Activated CD8-positive, alpha-beta T cell treated with anti-CD3 and anti-CD28 coated beads for 36 hours (primary cell): ENCODE measurements around the gene ITPRIP. TPM values are rescaled to one million over a fixed set of nuclear protein-coding genes. Genes with fewer than 3 reads are reported as not detected.

Experiments
- ATAC-seq: fragments of 200-7000 bp; cut with Tn5 transposase; one replicate; pipeline ENCODE4 v1.10.0; 2021; ENCODE audit warnings: mild to moderate bottlenecking, moderate library complexity
- CTCF ChIA-PET: fragments of 350-600 bp; sonication (Branson Sonifier 250); formaldehyde crosslinking; loops from one replicate; lab custom pipeline; 2021; ENCODE audit warnings: antibody characterized with exemption; lab: Charles Lee
- POLR2A ChIA-PET: fragments of 350-600 bp; sonication (Branson Sonifier 250); formaldehyde crosslinking; loops from one replicate; lab custom pipeline; 2021; ENCODE audit warnings: antibody characterized with exemption; lab: Charles Lee
- DNase-seq: peaks from one replicate; pipeline ENCODE4 v3.0.0-alpha.2; 2020
- H3K27ac Mint-ChIP-seq: one replicate; pipeline ENCODE4 v1.8.0; 2021; ENCODE audit warnings: mild to moderate bottlenecking, mixed read lengths
- H3K27me3 Mint-ChIP-seq: one replicate; pipeline ENCODE4 v1.8.0; 2021; ENCODE audit warnings: mixed read lengths
- H3K36me3 Mint-ChIP-seq: one replicate; pipeline ENCODE4 v1.8.0; 2021; ENCODE audit warnings: low read depth, mixed read lengths
- H3K4me1 Mint-ChIP-seq: one replicate; pipeline ENCODE4 v1.8.0; 2021; ENCODE audit warnings: low read depth, mixed read lengths
- H3K4me3 Mint-ChIP-seq: one replicate; pipeline ENCODE4 v1.8.0; 2021; ENCODE audit warnings: mild to moderate bottlenecking, moderate library complexity, mixed read lengths
- H3K9me3 Mint-ChIP-seq: one replicate; pipeline ENCODE4 v1.8.0; 2021; ENCODE audit warnings: mixed read lengths
- CTCF ChIP-seq: fragments of 200-600 bp; IDR thresholded peaks from one replicate; pipeline ENCODE4 v1.8.0; 2022; ENCODE audit warnings: antibody characterized with exemption, mild to moderate bottlenecking
- intact Hi-C: fragments of 100-400 bp; cut with micrococcal nuclease; formaldehyde crosslinking; loops from one replicate; pipeline ENCODE4 v1.10.0; 2022
- total RNA-seq, 2 experiments: library from RNA; stranded (reverse); gene quantifications; one replicate each; pipeline ENCODE4 v1.2.3, GENCODE V29; 2021

ITPRIP gene
- total RNA-seq, 2 experiments from 2014 or later: 18.3 to 18.9 TPM

- ChIA-PET POLR2A (no interaction called here), CTCF (interaction anchor here (1.5 to 5.3 kb wide), 2 partner anchors 12 to 43 kb away, joined by 4 to 28 read pairs; no protein-coding TSS in a partner anchor)
- TF ChIP-seq CTCF: no peak
- Mint-ChIP-seq H3K27me3 (no peaks in the 10 kb centered on the region), H3K36me3 (peaks cover 20% of the 10 kb centered on the region), H3K4me1 (peaks cover 48% of the 10 kb centered on the region), H3K27ac (no peak overlapping the region), H3K9me3 (no peaks in the 10 kb centered on the region), H3K4me3 (no peak overlapping the region)
- intact Hi-C loops: no loop called here
- ATAC-seq: no peak
- DNase-seq: no peak
Observed at GRCh38 chr10:104317726-104318299, 20.5 kb downstream of the ITPRIP start.

DNA sequence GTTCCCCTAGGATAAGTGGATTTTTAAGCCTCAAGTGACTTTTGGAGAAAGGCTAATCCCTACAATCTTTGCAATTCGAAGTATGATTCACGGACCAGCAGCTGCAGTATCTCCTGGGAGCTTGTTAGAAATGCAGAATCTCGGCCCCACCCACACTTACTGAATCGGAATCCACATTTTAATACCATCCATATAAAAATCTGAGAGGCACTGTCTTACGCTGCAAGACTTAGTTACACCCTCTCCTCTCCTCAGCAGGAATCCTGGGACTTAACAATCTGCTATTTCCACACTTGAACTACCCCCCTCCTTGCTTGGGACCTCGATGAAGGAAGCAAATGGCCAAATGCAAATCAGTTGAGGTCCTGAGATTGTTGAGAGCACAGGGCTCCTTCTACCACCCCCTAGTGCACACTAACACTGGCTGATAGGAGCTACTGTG is 21.0 kb downstream of the ITPRIP start:
- Mint-ChIP-seq H3K27me3 (no peaks in the 10 kb centered on the region), H3K9me3 (no peaks in the 10 kb centered on the region), H3K4me1 (peaks cover 45% of the 10 kb centered on the region), H3K4me3 (no peak overlapping the region), H3K27ac (no peak overlapping the region), H3K36me3 (peaks cover 22% of the 10 kb centered on the region)
- no peak for DNase-seq
- no peak for TF ChIP-seq CTCF
- intact Hi-C loops: no loop called here
- ChIA-PET CTCF (interaction anchor here (1.5 kb wide), 1 partner anchor 43 kb away, joined by 4 read pairs; no protein-coding TSS in a partner anchor), POLR2A (no interaction called here)
- ATAC-seq: no peak

DNA sequence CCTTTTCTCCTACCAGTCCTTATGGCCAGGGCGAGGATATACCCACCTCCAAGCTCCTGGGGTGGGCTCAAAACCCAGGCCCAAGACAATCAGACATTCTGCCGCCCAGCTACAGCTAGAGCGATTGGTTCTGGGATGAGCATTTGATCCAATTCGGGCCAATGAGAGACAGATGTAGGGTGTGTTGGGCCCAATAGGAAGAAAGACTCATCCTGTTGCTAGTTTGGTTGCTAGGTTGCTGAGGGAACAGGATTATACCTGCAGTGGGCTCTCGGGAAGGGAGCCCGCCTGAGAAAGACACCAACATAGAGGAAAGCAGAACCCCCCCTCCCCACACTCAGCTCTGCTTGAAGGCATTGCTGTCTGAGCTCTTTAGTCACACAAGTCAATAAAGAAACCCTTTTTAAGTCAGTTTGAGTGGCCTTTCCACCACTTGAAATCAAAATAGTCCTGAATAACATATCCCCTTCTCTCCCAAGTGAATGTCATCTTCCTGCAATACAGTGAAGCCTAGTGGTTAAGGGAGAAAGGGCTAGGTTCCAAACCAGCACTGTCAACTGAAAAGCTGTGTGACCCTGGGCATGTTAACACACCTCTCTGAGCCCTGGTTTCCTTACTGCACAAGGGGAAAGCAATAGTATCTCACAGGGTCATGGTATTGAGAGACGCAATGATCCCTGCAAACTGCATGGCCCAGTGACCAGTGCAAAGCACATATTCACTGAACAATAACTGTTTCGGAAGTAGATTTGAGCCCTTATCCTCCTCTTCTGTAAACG is 21.8 kb downstream of the ITPRIP start:
- ATAC-seq (no peak), DNase-seq (no peak)
- Mint-ChIP-seq H3K36me3 (peaks cover 24% of the 10 kb centered on the region), H3K27ac (no peak overlapping the region), H3K27me3 (no peaks in the 10 kb centered on the region), H3K4me1 (peaks cover 37% of the 10 kb centered on the region), H3K9me3 (no peaks in the 10 kb centered on the region), H3K4me3 (no peak overlapping the region)
- POLR2A ChIA-PET: no interaction called here
- intact Hi-C loops: no loop called here
- CTCF ChIA-PET: interaction anchor here (1.0 to 1.5 kb wide), 5 partner anchors 8 to 42 kb away, joined by 3 to 10 read pairs (median 4); no protein-coding TSS in a partner anchor
- no peak for TF ChIP-seq CTCF

- DNase-seq (no peak), ATAC-seq (no peak)
- POLR2A ChIA-PET: no interaction called here
- Mint-ChIP-seq H3K4me1 (peaks cover 36% of the 10 kb centered on the region), H3K4me3 (no peak overlapping the region), H3K9me3 (no peaks in the 10 kb centered on the region), H3K36me3 (peaks cover 34% of the 10 kb centered on the region), H3K27me3 (no peaks in the 10 kb centered on the region), H3K27ac (no peak overlapping the region)
- TF ChIP-seq CTCF: no peak
- CTCF ChIA-PET: interaction anchor here (1.1 to 1.5 kb wide), 4 partner anchors 9 to 41 kb away, joined by 3 to 10 read pairs (median 4); no protein-coding TSS in a partner anchor
- intact Hi-C loops: no loop called here
Observed at GRCh38 chr10:104315486-104315921, 22.8 kb downstream of the ITPRIP start.
